GM21825 (cell line): ENCODE results near the gene NFYC.

Experiments used
- ATAC-seq: cut with Tn5 transposase; IDR thresholded peaks from one replicate; pipeline ENCODE4 v1.9.1; 2021; ENCODE audit warnings: mild to moderate bottlenecking, moderate library complexity; ENCODE audit not compliant: unreplicated experiment

The NFYC gene

GRCh38 chr1:40734882-40735628, 43.6 kb downstream of the NFYC start:
- no peak for ATAC-seq

- ATAC-seq: no peak
These were observed 44.6 kb downstream of the NFYC start for GRCh38 chr1:40736085-40736531.

- ATAC-seq: no peak
These were observed 47.3 kb downstream of the NFYC start for GRCh38 chr1:40738831-40739230.

GRCh38 chr1:40739455-40740008, 48.0 kb downstream of the NFYC start:
- ATAC-seq: no peak

- no peak for ATAC-seq
These were observed 48.8 kb downstream of the NFYC start for GRCh38 chr1:40740039-40740996.

GRCh38 chr1:40740997-40741736, 49.7 kb downstream of the NFYC start:
- ATAC-seq: no peak

GRCh38 chr1:40742363-40743061, 51.0 kb downstream of the NFYC start:
- no peak for ATAC-seq

GRCh38 chr1:40743452-40743851, 51.9 kb downstream of the NFYC start:
- ATAC-seq: no peak

GRCh38 chr1:40743860-40744259, 52.4 kb downstream of the NFYC start:
- ATAC-seq: no peak

GRCh38 chr1:40745176-40745575, 53.7 kb downstream of the NFYC start:
- ATAC-seq: no peak

- ATAC-seq: no peak
These were observed 55.0 kb downstream of the NFYC start for GRCh38 chr1:40746344-40747090.

- ATAC-seq: no peak
These were observed 57.6 kb downstream of the NFYC start for GRCh38 chr1:40748841-40749718.

- ATAC-seq: no peak
These were observed 58.3 kb downstream of the NFYC start for GRCh38 chr1:40749817-40750216.

GRCh38 chr1:40750451-40750908, 59.0 kb downstream of the NFYC start:
- ATAC-seq: no peak

GRCh38 chr1:40751802-40752201, 60.3 kb downstream of the NFYC start:
- ATAC-seq: no peak

GRCh38 chr1:40753142-40753882, 61.8 kb downstream of the NFYC start:
- ATAC-seq: no peak

- no peak for ATAC-seq
These were observed 62.7 kb downstream of the NFYC start for GRCh38 chr1:40754201-40754600.

- ATAC-seq: no peak
These were observed 63.6 kb downstream of the NFYC start for GRCh38 chr1:40755067-40755466.
